Adrenal gland (tissue), 12 donors: ENCODE measurements around the gene PARD3B. TPM values are rescaled to one million over a fixed set of nuclear protein-coding genes. Genes with fewer than 3 reads are reported as not detected.

Experiments
- DNase-seq, 7 donors: peaks; one replicate each; pipeline ENCODE4 v3.0.0-alpha.2; 2019 to 2020
- H3K27ac ChIP-seq, 5 donors: fragments of 200-600 bp; sonication (generic) in 4 of 5; 1 replicate in 3 of 5; 2 replicates in 2 of 5; pipeline versions ENCODE4 v1.5.1 to v1.8.0; 2016 to 2020; ENCODE audit warnings: mild to moderate bottlenecking in 1 of 5
- H3K27me3 ChIP-seq: fragments of 200-600 bp; 2 replicates; pipeline ENCODE4 v1.8.0; 2021
- H3K36me3 ChIP-seq, 2 donors: fragments of 200-600 bp; replicated peaks in 1 of 2; 1 replicate in 1 of 2; 2 replicates in 1 of 2; pipeline versions ENCODE4 v1.5.1 to v1.8.0; 2018 to 2022
- H3K4me1 ChIP-seq, 2 donors: fragments of 200-600 bp; replicated peaks in 1 of 2; 1 replicate in 1 of 2; 2 replicates in 1 of 2; pipeline versions ENCODE4 v1.5.1 to v1.8.0; 2018 to 2021
- H3K4me3 ChIP-seq, 4 donors: fragments of 200-600 bp; sonication (generic) in 3 of 4; one replicate each; pipeline ENCODE4 v1.5.1; 2016 to 2018
- H3K9me3 ChIP-seq, 3 donors: fragments of 200-600 bp; sonication (generic) in 1 of 3; replicated peaks in 1 of 3; 1 replicate in 2 of 3; 2 replicates in 1 of 3; pipeline versions ENCODE4 v1.5.1 to v1.8.0; 2016 to 2021
- POLR2A ChIP-seq, 2 donors: fragments of 450-650 bp; IDR thresholded peaks; one replicate each; pipeline ENCODE4 v1.6.1; 2017; ENCODE audit warnings: antibody characterized with exemption in 2 of 2, mild to moderate bottlenecking in 2 of 2, moderate library complexity in 1 of 2
- WGBS, 4 donors: extraction: QIAGEN DNeasy Blood & Tissue Kit in 2 of 4; methylation state at CpG; one replicate each; pipeline versions ENCODE4 v1.1.5 to v1.1.7; 2013 to 2017; 5-methylcytosine and 5-hydroxymethylcytosine counted together
- intact Hi-C, 2 donors: fragments of 100-400 bp; cut with DNase I; formaldehyde crosslinking; loops; one replicate each; pipeline versions ENCODE4 v1.14.1 to v1.15.0; 2022 to 2023
- polyA plus RNA-seq, 3 donors: library from polyadenylated mRNA; stranded (reverse); fragments of 200-250 nt in 2 of 3; fragments of 350-450 nt in 1 of 3; fragmentation: Illumina TruSeq in 1 of 3; extraction: RNeasy Lipid Tissue Mini Kit (QIAGEN cat#74804) in 1 of 3; gene quantifications; one replicate each; pipeline ENCODE4 v1.2.3, GENCODE V29; 2013 to 2014
- total RNA-seq, 9 donors: library from RNA; depleted of rRNA in 4 of 9; stranded (reverse); fragments of >200 nt in 4 of 9; fragments of 120-200 nt in 1 of 9; fragmentation: NEBNext Ultra II Directional in 1 of 9; extraction: Animal tissue kit (Norgen Biotek cat#: 25700) in 1 of 9; gene quantifications; one replicate each; pipeline versions ENCODE4 v1.1.0 to v1.2.4, GENCODE V29; 2013 to 2023
- TF ChIP-seq, protein P1 (sequence below), 6 experiments: fragments of 450-650 bp in 4 of 6; fragments of 200-600 bp in 2 of 6; sonication (generic) in 1 of 6; IDR thresholded peaks; 1 replicate in 5 of 6; 2 replicates in 1 of 6; pipeline versions ENCODE4 v1.5.1 to v1.8.0; 2016 to 2021; ENCODE audit warnings: antibody characterized with exemption in 6 of 6, mild to moderate bottlenecking in 2 of 6, moderate library complexity in 1 of 6
- donor health status: healthy with polysubstance abuse.
- donor health status: Bipolar disorder and iron deficiency.
- donor health status: DM: yes; HTN: yes; CAD: no.
- donor health status: DM: no; HTN: no; CAD: no.
- donor health status: DM: no; HTN: no; CAD: no.
- donor health status: DM: yes; HTN: yes; CAD: no.

Gene PARD3B
- total and polyA plus RNA-seq, 12 donors, result 1.9 to 20.4 (median 9.5) TPM

- intact Hi-C loops, result no loop called here
- Histone ChIP-seq H3K4me3 (no peak overlapping the region), H3K27ac (no peak overlapping the region), H3K36me3 (no peaks in the 10 kb centered on the region), H3K27me3 (no peaks in the 10 kb centered on the region), H3K9me3 (no peaks in the 10 kb centered on the region), H3K4me1 (peaks cover 0 to 5% of the 10 kb centered on the region in 2 donors)
- TF ChIP-seq, protein P1, sequence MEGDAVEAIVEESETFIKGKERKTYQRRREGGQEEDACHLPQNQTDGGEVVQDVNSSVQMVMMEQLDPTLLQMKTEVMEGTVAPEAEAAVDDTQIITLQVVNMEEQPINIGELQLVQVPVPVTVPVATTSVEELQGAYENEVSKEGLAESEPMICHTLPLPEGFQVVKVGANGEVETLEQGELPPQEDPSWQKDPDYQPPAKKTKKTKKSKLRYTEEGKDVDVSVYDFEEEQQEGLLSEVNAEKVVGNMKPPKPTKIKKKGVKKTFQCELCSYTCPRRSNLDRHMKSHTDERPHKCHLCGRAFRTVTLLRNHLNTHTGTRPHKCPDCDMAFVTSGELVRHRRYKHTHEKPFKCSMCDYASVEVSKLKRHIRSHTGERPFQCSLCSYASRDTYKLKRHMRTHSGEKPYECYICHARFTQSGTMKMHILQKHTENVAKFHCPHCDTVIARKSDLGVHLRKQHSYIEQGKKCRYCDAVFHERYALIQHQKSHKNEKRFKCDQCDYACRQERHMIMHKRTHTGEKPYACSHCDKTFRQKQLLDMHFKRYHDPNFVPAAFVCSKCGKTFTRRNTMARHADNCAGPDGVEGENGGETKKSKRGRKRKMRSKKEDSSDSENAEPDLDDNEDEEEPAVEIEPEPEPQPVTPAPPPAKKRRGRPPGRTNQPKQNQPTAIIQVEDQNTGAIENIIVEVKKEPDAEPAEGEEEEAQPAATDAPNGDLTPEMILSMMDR (IDR thresholded peaks at IDR 0.05), result no peak
- TF ChIP-seq POLR2A (IDR thresholded peaks at IDR 0.05), result no peak
- no peak for DNase-seq
- 63 to 89% (median 82%) methylated on average over 2 of the region's 2 CpGs for WGBS, 4 donors
These were observed 142.5 kb downstream of the PARD3B start for GRCh38 chr2:204687776-204688175.

GRCh38 chr2:204691911-204692510 lies 146.7 kb downstream of the PARD3B start:
- intact Hi-C loops, result loop anchor here in 1 of 2 donors (5.0 kb wide), 1 partner anchor 365 kb away; no protein-coding TSS in a partner anchor
- DNase-seq, result peak; percentile 50 to 84 (median 72)
- H3K4me3 ChIP-seq, result no peak overlapping the region
- H3K27ac ChIP-seq, result no peak overlapping the region
- 43 to 52% (median 47%) methylated on average over 2 of the region's 2 CpGs for WGBS, 4 donors
- peaks cover 0 to 5% of the 10 kb centered on the region in 2 donors for H3K4me1 ChIP-seq
- H3K36me3 ChIP-seq, result no peaks in the 10 kb centered on the region
- TF ChIP-seq POLR2A (IDR thresholded peaks at IDR 0.05), result no peak
- TF ChIP-seq, protein P1 (IDR thresholded peaks at IDR 0.05), result peak; percentile 41 to 81 (median 76)
- no peaks in the 10 kb centered on the region for H3K9me3 ChIP-seq
- no peaks in the 10 kb centered on the region for H3K27me3 ChIP-seq

- Histone ChIP-seq H3K4me3 (no peak overlapping the region), H3K27ac (no peak overlapping the region), H3K9me3 (no peaks in the 10 kb centered on the region), H3K36me3 (no peaks in the 10 kb centered on the region), H3K4me1 (peaks cover 0 to 5% of the 10 kb centered on the region in 2 donors), H3K27me3 (no peaks in the 10 kb centered on the region)
- DNase-seq, result no peak
- 67 to 79% (median 70%) methylated on average over 2 of the region's 2 CpGs for WGBS, 4 donors
- TF ChIP-seq, protein P1 (IDR thresholded peaks at IDR 0.05), result no peak
- no peak for TF ChIP-seq POLR2A (IDR thresholded peaks at IDR 0.05)
- intact Hi-C loops, result loop anchor here in 1 of 2 donors (5.0 kb wide), 1 partner anchor 365 kb away; no protein-coding TSS in a partner anchor
These were observed 147.5 kb downstream of the PARD3B start for GRCh38 chr2:204692790-204693189.

GRCh38 chr2:204693262-204693661 lies 148.0 kb downstream of the PARD3B start:
- Histone ChIP-seq H3K36me3 (no peaks in the 10 kb centered on the region), H3K27ac (no peak overlapping the region)
- 50 to 64% (median 55%) methylated on average over 3 of the region's 3 CpGs for WGBS, 4 donors

More at GRCh38 chr2:204693262-204693661, 148.0 kb downstream of the PARD3B start:
- Histone ChIP-seq H3K4me3 (no peak overlapping the region), H3K9me3 (no peaks in the 10 kb centered on the region), H3K27me3 (no peaks in the 10 kb centered on the region), H3K4me1 (peaks cover 0 to 5% of the 10 kb centered on the region in 2 donors)
- intact Hi-C loops, result loop anchor here in 1 of 2 donors (5.0 kb wide), 1 partner anchor 366 kb away; no protein-coding TSS in a partner anchor
- DNase-seq, result no peak
- TF ChIP-seq, protein P1 (IDR thresholded peaks at IDR 0.05), result no peak
- no peak for TF ChIP-seq POLR2A (IDR thresholded peaks at IDR 0.05)
